Peyer's patch (tissue), 4 donors: Measurements from ENCODE around the gene CCDC167.

Source experiments
- POLR2A ChIP-seq, 2 donors: fragments of 450-650 bp; IDR thresholded peaks; one replicate each; pipeline ENCODE4 v1.5.1; 2017; ENCODE audit warnings: antibody characterized with exemption in 2 of 2, mild to moderate bottlenecking in 2 of 2, moderate library complexity in 2 of 2
- TF ChIP-seq, protein P1 (sequence below), 6 experiments: fragments of 450-650 bp in 4 of 6; fragments of 200-600 bp in 2 of 6; sonication (generic) in 1 of 6; IDR thresholded peaks; one replicate each; pipeline ENCODE4 v1.5.1; 2017 to 2019; ENCODE audit warnings: antibody characterized with exemption in 6 of 6, mild to moderate bottlenecking in 3 of 6, moderate library complexity in 1 of 6

DNA sequence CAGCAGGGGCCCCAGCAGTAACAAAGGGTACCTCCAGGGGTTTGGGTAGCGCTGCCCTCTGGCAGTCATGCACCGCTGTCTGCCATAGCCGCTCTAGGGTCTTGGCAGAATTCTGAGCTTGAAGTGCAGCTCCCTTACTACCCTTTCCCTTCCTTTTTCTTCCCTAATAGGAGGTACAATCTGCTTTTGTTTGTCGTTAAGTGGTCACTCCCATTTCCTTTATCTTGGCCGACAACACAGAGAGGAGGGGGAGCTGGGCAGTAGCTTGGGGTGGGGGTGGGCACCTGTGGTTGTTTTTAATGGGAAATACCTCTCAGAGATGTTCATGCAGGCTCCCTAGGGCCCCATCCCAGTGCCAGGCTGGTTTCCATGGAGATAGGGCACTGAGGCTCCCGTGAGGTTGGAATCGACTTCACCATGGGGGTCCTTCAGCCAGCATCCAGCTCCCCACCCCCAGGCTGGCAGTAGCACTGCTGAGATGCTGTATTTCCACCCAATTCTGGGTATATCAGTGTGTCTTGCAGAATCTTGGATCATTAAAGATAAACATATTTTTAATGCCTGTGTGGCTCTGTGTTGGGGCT is 18.6 kb downstream of the CCDC167 start:
- TF ChIP-seq, protein P1, sequence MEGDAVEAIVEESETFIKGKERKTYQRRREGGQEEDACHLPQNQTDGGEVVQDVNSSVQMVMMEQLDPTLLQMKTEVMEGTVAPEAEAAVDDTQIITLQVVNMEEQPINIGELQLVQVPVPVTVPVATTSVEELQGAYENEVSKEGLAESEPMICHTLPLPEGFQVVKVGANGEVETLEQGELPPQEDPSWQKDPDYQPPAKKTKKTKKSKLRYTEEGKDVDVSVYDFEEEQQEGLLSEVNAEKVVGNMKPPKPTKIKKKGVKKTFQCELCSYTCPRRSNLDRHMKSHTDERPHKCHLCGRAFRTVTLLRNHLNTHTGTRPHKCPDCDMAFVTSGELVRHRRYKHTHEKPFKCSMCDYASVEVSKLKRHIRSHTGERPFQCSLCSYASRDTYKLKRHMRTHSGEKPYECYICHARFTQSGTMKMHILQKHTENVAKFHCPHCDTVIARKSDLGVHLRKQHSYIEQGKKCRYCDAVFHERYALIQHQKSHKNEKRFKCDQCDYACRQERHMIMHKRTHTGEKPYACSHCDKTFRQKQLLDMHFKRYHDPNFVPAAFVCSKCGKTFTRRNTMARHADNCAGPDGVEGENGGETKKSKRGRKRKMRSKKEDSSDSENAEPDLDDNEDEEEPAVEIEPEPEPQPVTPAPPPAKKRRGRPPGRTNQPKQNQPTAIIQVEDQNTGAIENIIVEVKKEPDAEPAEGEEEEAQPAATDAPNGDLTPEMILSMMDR (IDR thresholded peaks at IDR 0.05) = no peak
- TF ChIP-seq POLR2A (IDR thresholded peaks at IDR 0.05) = no peak
